Heart left ventricle (tissue), 16 donors: ENCODE data around the gene CPNE5. TPM values are rescaled to one million over a fixed set of nuclear protein-coding genes. Genes with fewer than 3 reads are reported as not detected.

Experiments used
- ATAC-seq, 4 donors: fragments of 200-7000 bp; cut with Tn5 transposase; one replicate each; pipeline ENCODE4 v1.9.1; 2020 to 2022; ENCODE audit warnings: moderate library complexity in 4 of 4, mild to moderate bottlenecking in 3 of 4, moderate number of reproducible peaks in 1 of 4
- DNase-seq, 5 donors: peaks; one replicate each; pipeline ENCODE4 v3.0.0-alpha.2; 2020
- H3K27ac ChIP-seq, 12 donors: fragments of 200-600 bp; sonication (generic) in 4 of 12; one replicate each; pipeline versions ENCODE4 v1.5.0 to v1.8.0; 2016 to 2022; ENCODE audit warnings: mild to moderate bottlenecking in 2 of 12
- H3K27me3 ChIP-seq, 9 donors: fragments of 200-600 bp; sonication (generic) in 2 of 9; one replicate each; pipeline versions ENCODE4 v1.5.1 to v1.8.0; 2016 to 2022; ENCODE audit warnings: mild to moderate bottlenecking in 3 of 9
- H3K36me3 ChIP-seq, 9 donors: fragments of 200-600 bp; sonication (generic) in 2 of 9; one replicate each; pipeline versions ENCODE4 v1.5.0 to v1.8.0; 2018 to 2022; ENCODE audit warnings: mild to moderate bottlenecking in 2 of 9
- H3K4me1 ChIP-seq, 12 donors: fragments of 200-600 bp; sonication (generic) in 4 of 12; one replicate each; pipeline versions ENCODE4 v1.5.0 to v1.8.0; 2016 to 2022; ENCODE audit warnings: mild to moderate bottlenecking in 3 of 12
- H3K4me3 ChIP-seq, 12 donors: fragments of 200-600 bp; sonication (generic) in 4 of 12; one replicate each; pipeline versions ENCODE4 v1.5.0 to v1.8.0; 2017 to 2022; ENCODE audit warnings: mild to moderate bottlenecking in 9 of 12, moderate library complexity in 4 of 12
- H3K9me3 ChIP-seq, 12 donors: fragments of 200-600 bp; sonication (generic) in 4 of 12; one replicate each; pipeline versions ENCODE4 v1.5.0 to v1.8.0; 2016 to 2022; ENCODE audit warnings: mild to moderate bottlenecking in 1 of 12
- CTCF ChIP-seq, 12 donors: fragments of 200-600 bp; sonication (generic) in 4 of 12; IDR thresholded peaks; one replicate each; pipeline versions ENCODE4 v1.5.0 to v1.8.0; 2018 to 2022; ENCODE audit warnings: antibody characterized with exemption in 12 of 12, mild to moderate bottlenecking in 5 of 12
- POLR2A ChIP-seq, 2 donors: fragments of 450-650 bp; IDR thresholded peaks; one replicate each; pipeline ENCODE4 v1.6.1; 2017; ENCODE audit warnings: antibody characterized with exemption in 2 of 2, mild to moderate bottlenecking in 2 of 2, moderate library complexity in 2 of 2
- WGBS, 4 donors: extraction: QIAGEN DNeasy Blood & Tissue Kit in 2 of 4; methylation state at CpG; one replicate each; pipeline versions ENCODE4 v1.1.5 to v1.1.7; 2013 to 2018; 5-methylcytosine and 5-hydroxymethylcytosine counted together
- intact Hi-C, 10 donors: fragments of 100-400 bp; cut with DNase I; formaldehyde crosslinking; loops; one replicate each; pipeline versions ENCODE4 v1.11.1 to v1.14.2; 2022
- polyA plus RNA-seq, 2 donors: library from polyadenylated mRNA; stranded (reverse); fragments of 200-250 nt; gene quantifications; one replicate each; pipeline ENCODE4 v1.2.3, GENCODE V29; 2013
- total RNA-seq, 9 donors: library from RNA; depleted of rRNA in 2 of 9; stranded (reverse); fragments of >200 nt in 2 of 9; fragmentation: NEBNext Ultra II Directional in 3 of 9; extraction: Animal tissue kit (Norgen Biotek cat#: 25700) in 3 of 9; gene quantifications; one replicate each; pipeline versions ENCODE4 v1.1.0 to v1.2.4, GENCODE V29; 2016 to 2023
- donor health status: ischemic (EF 13 %, LVEDD 7.1; RV severe dilation, severe dysfunction).
- donor health status: healthy with polysubstance abuse.
- donor health status: DM: no; HTN: yes; CAD: no.
- donor health status: DM: no; HTN: no; CAD: no.
- donor health status: ischemic (EF 25% LVEDD 6.9; RV normal size, moderate dysfunction).
- donor health status: ischemic (EF 25% LVEDD 5.7; RV mildly dilated, moderate dysfunction).
- donor health status: healthy.
- donor health status: DM: yes; HTN: yes; CAD: no.
- donor health status: ischemic (EF 35%, LVEDD 5.7; RV mildly dilated, moderate dysfunction).
- donor health status: nonischemic (EF 11% LVEDD 7.7; RV severe dilation, severe dysfunction).
- donor health status: DM: yes; HTN: yes; CAD: no.
- donor health status: PGD.
- donor health status: ischemic (EF 29% LVEDD 5.4; RV normal size, mild dysfunction).
- donor health status: nonischemic (EF 23%, LVEDD 6.1; RV moderate dilation, normal function).

The CPNE5 gene
- total and polyA plus RNA-seq, 11 donors, result 4.0 to 111 (median 13.4) TPM

- TF ChIP-seq POLR2A (IDR thresholded peaks at IDR 0.05) (no peak), CTCF (IDR thresholded peaks at IDR 0.05) (no peak)
- DNase-seq, result no peak
- Histone ChIP-seq H3K9me3 (no peaks in the 10 kb centered on the region), H3K27me3 (no peaks in the 10 kb centered on the region), H3K4me1 (peaks cover 0 to 48% (median 20%) of the 10 kb centered on the region in 12 donors), H3K27ac (peak overlapping the region in 10 of 12 donors; percentile 9 to 57 (median 43)), H3K36me3 (peaks cover 0 to 37% (median 19%) of the 10 kb centered on the region in 9 donors), H3K4me3 (no peak overlapping the region)
- WGBS, 4 donors, result 51 to 70% (median 58%) methylated on average over 3 of the region's 3 CpGs
- intact Hi-C loops, result no loop called here
- ATAC-seq, result no peak
Measured at GRCh38 chr6:36871686-36872085, 32.4 kb upstream of the CPNE5 start.

- no peak overlapping the region for H3K4me3 ChIP-seq
- TF ChIP-seq POLR2A (IDR thresholded peaks at IDR 0.05) (peak in 1 of 2 donors; percentile 21), CTCF (IDR thresholded peaks at IDR 0.05) (no peak)
- intact Hi-C loops, result no loop called here
- WGBS, 4 donors, result 47 to 65% (median 50%) methylated on average over 4 of the region's 4 CpGs
- no peaks in the 10 kb centered on the region for H3K27me3 ChIP-seq
- H3K4me1 ChIP-seq, result peaks cover 0 to 53% (median 11%) of the 10 kb centered on the region in 12 donors
- DNase-seq (peak in 4 of 5 donors; percentile 50 to 80 (median 76)), ATAC-seq (peak; percentile 86 to 90 (median 88))
- H3K9me3 ChIP-seq, result no peaks in the 10 kb centered on the region
- peaks cover 0 to 71% (median 26%) of the 10 kb centered on the region in 9 donors for H3K36me3 ChIP-seq
- H3K27ac ChIP-seq, result peak overlapping the region; percentile 55 to 94 (median 77)
Measured at GRCh38 chr6:36867471-36868224, 28.4 kb upstream of the CPNE5 start.

- Histone ChIP-seq H3K4me1 (peaks cover 0 to 48% (median 9%) of the 10 kb centered on the region in 12 donors), H3K9me3 (no peaks in the 10 kb centered on the region), H3K4me3 (no peak overlapping the region), H3K27me3 (no peaks in the 10 kb centered on the region), H3K36me3 (peaks cover 0 to 65% (median 22%) of the 10 kb centered on the region in 9 donors), H3K27ac (peak overlapping the region in 10 of 12 donors; percentile 0 to 94 (median 77))
- intact Hi-C loops, result no loop called here
- 29 to 50% (median 36%) methylated on average over 2 of the region's 2 CpGs for WGBS, 4 donors
- ATAC-seq (peak in 3 of 4 donors; percentile 38 to 61 (median 56)), DNase-seq (no peak)
- no peak for TF ChIP-seq POLR2A (IDR thresholded peaks at IDR 0.05)
- TF ChIP-seq CTCF (IDR thresholded peaks at IDR 0.05), result no peak
Measured at GRCh38 chr6:36865835-36866234, 26.6 kb upstream of the CPNE5 start.

- DNase-seq (no peak), ATAC-seq (peak in 1 of 4 donors; percentile 14)
- Histone ChIP-seq H3K4me1 (peaks cover 0 to 49% (median 9%) of the 10 kb centered on the region in 12 donors), H3K4me3 (no peak overlapping the region), H3K27ac (peak overlapping the region in 6 of 12 donors; percentile 11 to 94 (median 48)), H3K9me3 (no peaks in the 10 kb centered on the region), H3K36me3 (peaks cover 0 to 48% (median 5%) of the 10 kb centered on the region in 9 donors), H3K27me3 (no peaks in the 10 kb centered on the region)
- no peak for TF ChIP-seq CTCF (IDR thresholded peaks at IDR 0.05)
- no peak for TF ChIP-seq POLR2A (IDR thresholded peaks at IDR 0.05)
- 86 to 91% (median 87%) methylated on average over 12 of the region's 12 CpGs for WGBS, 4 donors
- intact Hi-C loops, result no loop called here
Measured at GRCh38 chr6:36863670-36864540, 24.7 kb upstream of the CPNE5 start.
